WI38 (cell line): ENCODE measurements around the gene NRTN.

Experiments
- H3K4me3 ChIP-seq: 2 replicates; pipeline ENCODE4 v1.5.1; 2011; ENCODE audit warnings: low read depth, mild to moderate bottlenecking, control low read depth, low read length
- TF ChIP-seq, protein P1 (sequence below): IDR thresholded peaks from 2 replicates; pipeline ENCODE4 v1.5.1; 2012; ENCODE audit warnings: low read depth, mild to moderate bottlenecking, control low read depth, low read length

NRTN gene

DNA sequence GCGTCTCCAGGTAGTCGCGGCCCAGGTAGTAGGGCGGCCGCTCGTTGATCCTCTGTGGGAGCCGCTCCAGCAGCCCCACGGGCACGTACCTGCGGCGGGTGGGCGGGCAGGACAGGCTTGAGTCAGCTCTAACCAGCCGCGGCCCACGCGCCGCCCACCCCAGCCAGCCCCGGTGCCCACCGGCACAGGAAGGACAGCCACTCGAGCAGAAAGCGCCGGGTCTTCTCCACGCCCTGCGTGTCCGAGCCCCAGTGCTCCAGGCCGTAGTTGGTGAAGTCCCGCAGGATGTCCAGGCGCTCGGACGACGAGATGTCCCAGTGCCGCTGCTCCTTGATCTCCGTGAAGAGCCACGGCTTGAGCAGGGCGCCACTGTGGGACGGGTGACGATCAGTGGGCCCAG is 19.4 kb upstream of the NRTN start:
- no peak overlapping the region for H3K4me3 ChIP-seq
- TF ChIP-seq, protein P1, sequence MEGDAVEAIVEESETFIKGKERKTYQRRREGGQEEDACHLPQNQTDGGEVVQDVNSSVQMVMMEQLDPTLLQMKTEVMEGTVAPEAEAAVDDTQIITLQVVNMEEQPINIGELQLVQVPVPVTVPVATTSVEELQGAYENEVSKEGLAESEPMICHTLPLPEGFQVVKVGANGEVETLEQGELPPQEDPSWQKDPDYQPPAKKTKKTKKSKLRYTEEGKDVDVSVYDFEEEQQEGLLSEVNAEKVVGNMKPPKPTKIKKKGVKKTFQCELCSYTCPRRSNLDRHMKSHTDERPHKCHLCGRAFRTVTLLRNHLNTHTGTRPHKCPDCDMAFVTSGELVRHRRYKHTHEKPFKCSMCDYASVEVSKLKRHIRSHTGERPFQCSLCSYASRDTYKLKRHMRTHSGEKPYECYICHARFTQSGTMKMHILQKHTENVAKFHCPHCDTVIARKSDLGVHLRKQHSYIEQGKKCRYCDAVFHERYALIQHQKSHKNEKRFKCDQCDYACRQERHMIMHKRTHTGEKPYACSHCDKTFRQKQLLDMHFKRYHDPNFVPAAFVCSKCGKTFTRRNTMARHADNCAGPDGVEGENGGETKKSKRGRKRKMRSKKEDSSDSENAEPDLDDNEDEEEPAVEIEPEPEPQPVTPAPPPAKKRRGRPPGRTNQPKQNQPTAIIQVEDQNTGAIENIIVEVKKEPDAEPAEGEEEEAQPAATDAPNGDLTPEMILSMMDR, result no peak

DNA sequence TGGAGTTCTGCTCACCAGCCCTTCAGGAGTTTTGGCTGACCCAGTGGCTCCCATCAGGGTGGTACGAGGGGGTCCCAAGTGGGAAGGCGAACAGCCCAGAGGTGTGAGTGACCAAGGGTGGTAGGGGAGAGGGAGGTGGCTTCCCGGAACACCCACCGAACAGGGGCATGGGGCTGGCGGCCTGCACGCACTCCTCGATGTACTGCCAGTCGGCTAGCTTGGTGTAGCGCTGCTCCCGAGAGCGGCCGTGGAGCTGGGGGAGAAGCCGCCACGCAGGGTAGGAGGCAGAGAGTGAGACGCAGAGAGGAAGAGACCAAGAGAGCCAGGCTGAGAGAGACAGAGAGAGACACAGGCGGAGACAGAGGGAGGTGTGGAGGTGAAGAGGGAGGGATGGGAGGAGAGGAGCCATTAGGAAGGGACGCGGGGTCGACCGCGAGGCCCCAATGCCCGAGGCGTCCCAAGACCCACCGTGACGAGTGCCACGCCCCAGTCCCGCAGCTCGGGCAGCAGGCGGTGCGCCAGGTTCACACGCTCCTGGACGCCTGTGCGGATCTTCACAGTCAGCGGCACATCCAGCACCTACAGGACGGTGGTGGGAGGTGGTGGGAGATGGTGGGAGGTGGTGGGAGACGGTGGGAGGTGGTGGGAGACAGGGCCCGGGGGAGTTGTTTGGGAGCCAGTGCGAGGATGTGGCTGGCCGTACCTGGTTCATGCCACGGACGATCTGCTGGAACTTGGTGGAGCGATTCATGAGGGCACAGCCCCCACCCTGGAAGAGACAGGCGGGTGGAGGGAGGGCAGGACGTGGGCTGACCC is 18.1 kb upstream of the NRTN start:
- TF ChIP-seq, protein P1, result no peak
- no peak overlapping the region for H3K4me3 ChIP-seq

DNA sequence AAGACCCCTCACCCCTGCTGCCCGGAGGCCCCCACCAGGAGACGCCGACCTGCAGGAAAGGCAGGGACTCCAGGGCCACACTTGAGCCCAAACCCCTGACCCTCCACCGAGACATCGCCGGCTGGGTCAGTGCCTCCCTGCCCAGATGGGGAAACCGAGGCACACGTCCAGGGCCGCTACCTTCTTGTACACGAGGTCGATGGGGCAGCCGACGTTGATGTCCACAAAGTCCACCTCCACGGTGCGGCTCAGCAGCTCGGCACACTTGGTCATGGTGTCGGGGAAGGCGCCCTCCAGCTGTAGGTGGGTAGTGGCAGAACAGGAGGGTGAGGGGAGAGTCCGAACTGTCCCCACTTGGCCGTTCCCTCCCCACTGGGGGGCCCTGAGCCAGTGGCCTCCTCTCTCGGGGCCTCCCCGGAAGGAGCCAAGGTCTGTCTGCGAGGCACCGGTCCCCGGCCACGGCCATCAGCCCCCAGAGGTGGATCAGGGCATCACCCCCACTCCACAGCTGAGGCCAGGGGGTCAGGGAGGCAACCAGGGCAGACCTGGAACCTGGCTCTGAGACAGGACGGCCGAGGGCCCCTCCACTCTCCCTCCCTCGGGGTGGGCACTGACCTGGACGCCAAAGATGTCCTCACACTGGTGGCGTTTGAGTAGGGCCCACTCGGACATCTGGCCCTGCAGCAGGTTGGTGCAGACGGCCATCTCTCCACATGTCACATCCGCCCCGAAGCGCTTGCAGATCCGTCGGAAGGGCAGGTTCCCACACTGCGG is 17.3 kb upstream of the NRTN start:
- TF ChIP-seq, protein P1, result no peak
- no peak overlapping the region for H3K4me3 ChIP-seq

DNA sequence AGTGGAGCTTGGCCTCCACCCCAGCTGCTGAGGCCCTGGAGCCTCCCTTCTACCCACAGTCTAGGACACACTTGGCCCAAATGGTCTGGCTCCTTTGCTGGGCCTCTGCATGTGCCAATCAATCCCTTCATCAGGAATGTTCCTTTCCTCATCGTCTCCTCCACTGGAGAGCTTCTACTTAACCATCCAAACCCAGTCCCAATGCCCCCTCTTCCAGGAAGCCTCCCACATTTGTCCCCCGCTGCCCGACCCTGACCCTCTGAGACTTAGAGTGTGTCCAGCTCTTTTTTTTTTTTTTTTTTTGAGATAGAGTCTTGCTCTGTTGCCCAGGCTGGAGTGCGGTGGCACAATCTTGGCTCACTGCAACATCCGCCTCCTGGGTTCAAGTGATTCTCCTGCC is 16.4 kb upstream of the NRTN start:
- no peak overlapping the region for H3K4me3 ChIP-seq
- TF ChIP-seq, protein P1, result no peak

DNA sequence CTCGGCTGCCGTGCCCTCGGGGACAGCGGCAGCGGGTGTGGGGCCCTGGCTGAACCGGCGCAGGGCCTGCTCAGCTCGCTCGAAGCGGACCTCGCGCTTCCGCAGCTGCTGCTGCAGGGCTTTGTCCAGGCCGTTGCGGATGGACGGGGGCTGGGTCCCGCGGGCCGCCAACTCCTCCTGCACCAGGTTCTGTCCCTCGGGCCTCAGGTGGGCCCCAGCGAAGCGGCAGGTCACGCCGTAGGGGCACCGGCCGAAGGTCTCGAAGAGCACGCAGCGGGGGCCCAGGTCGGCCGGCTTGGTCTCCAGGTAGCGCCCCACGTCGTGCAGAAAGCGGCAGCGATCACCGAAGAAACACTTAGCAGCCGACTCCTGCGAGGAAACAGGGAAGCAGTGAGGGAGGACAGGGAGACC is 15.5 kb upstream of the NRTN start:
- H3K4me3 ChIP-seq, result no peak overlapping the region

DNA sequence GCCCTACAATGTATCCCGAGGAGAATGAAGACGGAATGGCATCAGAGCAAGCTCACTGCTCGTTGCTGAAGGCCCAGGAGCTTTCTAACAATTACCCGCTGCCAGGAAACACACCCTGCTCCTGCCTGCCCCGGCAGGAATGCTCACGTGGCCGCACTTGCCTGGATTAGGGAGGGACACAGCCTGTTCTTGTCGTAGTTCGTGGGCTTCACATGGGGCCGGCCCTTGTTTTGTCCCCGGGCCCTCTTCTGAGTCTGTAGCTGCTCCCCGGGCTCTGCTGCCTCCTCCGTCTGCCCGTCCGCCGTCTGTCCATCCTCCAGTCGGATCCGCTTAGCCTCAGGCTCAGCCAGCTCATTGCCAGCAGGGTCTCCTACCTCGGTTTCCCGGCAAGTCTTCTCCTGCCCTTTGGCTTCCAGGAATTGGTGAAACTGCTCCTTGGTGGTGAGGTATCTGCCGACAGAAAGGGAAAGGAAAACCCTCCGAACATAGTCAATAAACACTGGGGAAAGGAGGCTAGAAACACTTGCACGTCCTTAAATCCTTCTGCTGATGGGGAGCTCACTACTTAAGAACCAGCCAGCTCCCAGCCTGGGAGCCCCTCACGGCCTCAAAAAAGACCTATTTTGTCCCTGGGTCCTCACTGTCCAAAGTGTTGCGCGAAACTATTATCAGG is 14.8 kb upstream of the NRTN start:
- peak overlapping the region; percentile 87 for H3K4me3 ChIP-seq
- TF ChIP-seq, protein P1, result no peak

More for the DNA sequence above, 15.5 kb upstream of the NRTN start:
- TF ChIP-seq, protein P1, result no peak
